ENCODE results near the gene MON1B.
"Not testable (repeated sequence)": the region's sequence is repeated elsewhere in the genome, so short reads cannot be mapped to it uniquely, and the experiment has no call there.

MON1B gene

DNA sequence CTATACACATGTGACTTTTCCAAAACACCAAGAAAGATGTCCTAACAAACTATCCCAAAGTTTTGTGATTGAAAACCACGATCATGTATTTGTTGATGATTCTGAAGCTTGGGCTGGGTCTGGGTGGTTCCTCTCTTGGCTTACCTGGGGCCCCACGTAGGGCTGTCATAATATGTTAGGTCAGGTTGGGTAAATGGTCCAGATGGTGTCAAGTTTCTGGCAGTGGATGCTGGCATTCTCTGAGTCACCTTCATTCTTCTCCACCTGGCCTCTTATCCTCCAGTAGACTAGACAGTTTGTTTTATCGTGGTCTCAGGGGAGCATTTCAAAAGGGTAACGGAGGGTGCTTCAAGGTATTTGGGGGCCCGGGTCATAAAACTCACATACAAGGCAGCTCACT is 47.6 kb downstream of the MON1B start:
- DNase-seq (ENCODE audit: low read depth): no peak
- TF ChIP-seq, protein P1, sequence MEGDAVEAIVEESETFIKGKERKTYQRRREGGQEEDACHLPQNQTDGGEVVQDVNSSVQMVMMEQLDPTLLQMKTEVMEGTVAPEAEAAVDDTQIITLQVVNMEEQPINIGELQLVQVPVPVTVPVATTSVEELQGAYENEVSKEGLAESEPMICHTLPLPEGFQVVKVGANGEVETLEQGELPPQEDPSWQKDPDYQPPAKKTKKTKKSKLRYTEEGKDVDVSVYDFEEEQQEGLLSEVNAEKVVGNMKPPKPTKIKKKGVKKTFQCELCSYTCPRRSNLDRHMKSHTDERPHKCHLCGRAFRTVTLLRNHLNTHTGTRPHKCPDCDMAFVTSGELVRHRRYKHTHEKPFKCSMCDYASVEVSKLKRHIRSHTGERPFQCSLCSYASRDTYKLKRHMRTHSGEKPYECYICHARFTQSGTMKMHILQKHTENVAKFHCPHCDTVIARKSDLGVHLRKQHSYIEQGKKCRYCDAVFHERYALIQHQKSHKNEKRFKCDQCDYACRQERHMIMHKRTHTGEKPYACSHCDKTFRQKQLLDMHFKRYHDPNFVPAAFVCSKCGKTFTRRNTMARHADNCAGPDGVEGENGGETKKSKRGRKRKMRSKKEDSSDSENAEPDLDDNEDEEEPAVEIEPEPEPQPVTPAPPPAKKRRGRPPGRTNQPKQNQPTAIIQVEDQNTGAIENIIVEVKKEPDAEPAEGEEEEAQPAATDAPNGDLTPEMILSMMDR (IDR thresholded peaks at IDR 0.05; ENCODE audit: control insufficient read depth, extremely low read depth, insufficient read depth): no peak
- no peak overlapping the region for H3K4me3 ChIP-seq (ENCODE audit: low read depth, low read length)

DNA sequence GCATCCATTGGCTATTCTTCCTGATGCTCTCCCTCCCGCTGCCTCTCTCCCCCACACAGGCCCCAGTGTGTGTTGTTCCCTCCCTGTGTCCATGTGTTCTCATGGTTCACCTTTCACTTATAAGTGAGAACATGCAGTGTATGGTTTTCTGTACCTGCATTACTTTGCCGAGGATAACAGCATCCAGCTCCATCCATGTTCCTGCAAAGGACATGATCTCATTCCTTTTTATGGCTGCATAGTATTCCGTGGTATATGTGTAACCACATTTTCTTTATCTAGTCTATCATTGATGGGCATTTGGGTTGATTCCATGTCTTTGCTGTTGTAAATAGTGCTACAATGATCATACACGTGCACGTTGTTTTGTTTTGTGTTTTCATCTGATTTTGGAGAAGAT is 51.5 kb downstream of the MON1B start:
- not testable (repeated sequence) for H3K4me3 ChIP-seq (ENCODE audit: low read depth, low read length); DNase-seq (ENCODE audit: low read depth)

DNA sequence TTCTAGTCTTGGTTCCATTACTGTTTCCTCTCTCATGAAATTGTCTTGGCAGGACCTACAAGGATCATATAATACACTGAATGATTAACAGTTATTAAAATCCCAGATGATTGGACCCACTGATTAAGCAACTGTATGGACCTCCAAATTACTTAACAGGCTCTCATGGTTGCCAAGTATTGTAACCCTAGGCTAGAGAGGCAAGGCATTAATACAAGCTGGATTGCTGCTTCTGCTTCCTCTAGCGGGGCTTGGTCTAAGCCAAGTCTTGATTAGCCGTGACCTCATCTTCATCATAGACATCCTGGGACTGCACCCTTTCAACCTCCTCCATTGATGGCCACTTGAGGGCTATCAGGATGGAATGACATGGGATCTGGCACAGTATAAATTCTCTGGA is 55.2 kb downstream of the MON1B start:
- no peak for DNase-seq (ENCODE audit: low read depth)
- TF ChIP-seq, protein P1 (IDR thresholded peaks at IDR 0.05; ENCODE audit: control insufficient read depth, extremely low read depth, insufficient read depth): no peak
- no peak overlapping the region for H3K4me3 ChIP-seq (ENCODE audit: low read depth, low read length)

DNA sequence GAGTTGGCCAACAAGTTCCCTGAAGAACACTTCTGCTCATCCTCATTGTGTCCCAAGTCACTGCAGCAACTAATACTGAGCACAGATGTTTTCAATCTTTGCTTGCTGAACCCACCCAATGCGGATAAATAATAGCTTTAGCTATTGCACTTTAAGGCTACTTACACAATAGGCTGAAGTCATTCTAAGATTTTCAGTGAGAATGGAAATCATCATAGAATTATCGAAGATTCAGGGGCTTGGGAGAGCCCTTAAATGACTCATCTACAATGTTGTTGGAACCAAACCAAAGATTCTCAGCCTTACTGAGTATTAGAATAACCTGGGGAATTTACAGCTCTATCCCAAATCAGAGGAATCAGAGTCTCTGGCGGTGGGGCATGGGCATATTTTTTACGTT is 59.4 kb downstream of the MON1B start:
- no peak for DNase-seq (ENCODE audit: low read depth)
- TF ChIP-seq, protein P1 (IDR thresholded peaks at IDR 0.05; ENCODE audit: control insufficient read depth, extremely low read depth, insufficient read depth): no peak
- no peak overlapping the region for H3K4me3 ChIP-seq (ENCODE audit: low read depth, low read length)

Data from LNCaP clone FGC (cell line).